Activated CD8-positive, alpha-beta memory T cell treated with anti-CD3 and anti-CD28 coated beads, Interleukin-2, amount 50 U/mL, for 4 hours (primary cell): ENCODE data around the gene S100A8.
"Not testable (repeated sequence)": the region's sequence is repeated elsewhere in the genome, so short reads cannot be mapped to it uniquely, and the experiment has no call there.

Source experiments
- DNase-seq: peaks from one replicate; pipeline ENCODE4 v3.0.0-alpha.2; 2020

The S100A8 gene

DNA sequence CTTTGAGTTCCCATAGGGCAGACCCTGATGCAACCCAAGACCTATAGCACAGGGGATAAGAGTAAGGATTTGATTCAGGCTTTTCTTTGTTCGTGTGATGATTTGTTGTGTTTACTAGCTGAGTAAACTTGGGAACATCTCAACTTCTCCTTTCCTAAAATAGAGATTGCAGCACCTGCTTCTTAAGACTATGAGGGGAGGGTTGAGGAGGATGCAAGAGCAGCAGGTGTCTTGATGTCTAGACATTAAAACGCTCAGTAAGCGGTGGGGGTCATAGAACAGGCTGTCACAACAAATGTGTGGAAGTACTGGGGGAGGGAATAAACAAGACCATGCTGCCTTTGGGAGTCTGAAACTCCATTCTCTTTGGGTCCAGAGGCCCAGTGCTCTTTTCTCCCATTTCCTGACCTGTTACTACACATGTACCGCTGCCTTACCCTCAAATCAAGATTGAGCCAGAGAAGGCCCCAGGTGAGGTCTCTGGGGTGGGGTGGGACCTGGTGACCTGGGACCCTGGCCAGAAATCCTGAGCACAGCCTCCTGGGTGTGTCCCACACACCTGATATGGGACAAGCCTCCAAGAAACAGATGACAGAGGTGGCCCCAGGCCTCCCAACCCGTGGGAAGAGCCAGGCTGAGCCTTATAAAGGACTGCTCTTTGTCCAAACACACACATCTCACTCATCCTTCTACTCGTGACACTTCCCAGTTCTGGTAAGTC is 25.1 kb upstream of the S100A8 start, which contains the start of gene S100A7A:
TSS of gene S100A7A (plus strand) at position 671 of the 721 bp plus-strand sequence. CDS start 1,563 bp downstream, outside the sequence.
- DNase-seq, result no peak

DNA sequence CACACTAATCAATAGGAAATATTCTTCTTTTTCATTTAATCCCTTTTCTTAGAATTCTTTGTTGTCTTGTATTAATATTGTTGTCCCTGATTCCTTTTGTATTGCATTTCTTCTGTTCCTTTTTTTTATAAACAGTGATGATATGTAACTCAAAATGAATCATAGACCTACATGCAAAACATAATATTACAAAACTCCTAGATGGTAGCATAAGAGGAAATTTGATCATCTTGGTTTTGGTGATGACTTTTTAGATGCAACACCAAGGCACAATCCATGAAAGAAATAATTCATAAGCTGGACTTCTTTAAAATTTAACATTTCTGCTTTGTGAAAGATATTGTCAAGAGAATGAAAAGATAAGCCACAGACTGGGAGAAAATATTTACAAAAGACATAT is 23.1 kb upstream of the S100A8 start:
- DNase-seq, result not testable (repeated sequence)

DNA sequence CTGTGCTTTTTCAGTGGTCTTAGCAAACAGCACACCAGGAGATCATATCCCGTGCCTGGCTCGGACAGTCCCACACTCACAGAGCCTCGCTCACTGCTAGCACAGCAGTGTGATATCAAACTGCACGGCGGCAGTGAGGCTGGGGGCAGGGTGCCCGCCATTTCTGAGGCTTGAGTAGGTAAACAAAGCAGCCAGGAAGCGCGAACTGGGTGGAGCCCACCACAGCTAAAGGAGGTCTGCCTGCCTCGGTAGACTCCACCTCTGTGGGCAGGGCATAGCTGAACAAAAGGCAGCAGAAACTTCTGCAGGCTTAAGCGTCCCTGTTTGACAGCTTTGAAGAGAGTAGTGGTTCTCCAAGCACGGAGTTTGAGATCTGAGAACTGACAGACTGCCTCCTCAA is 16.4 kb upstream of the S100A8 start:
- not testable (repeated sequence) for DNase-seq

DNA sequence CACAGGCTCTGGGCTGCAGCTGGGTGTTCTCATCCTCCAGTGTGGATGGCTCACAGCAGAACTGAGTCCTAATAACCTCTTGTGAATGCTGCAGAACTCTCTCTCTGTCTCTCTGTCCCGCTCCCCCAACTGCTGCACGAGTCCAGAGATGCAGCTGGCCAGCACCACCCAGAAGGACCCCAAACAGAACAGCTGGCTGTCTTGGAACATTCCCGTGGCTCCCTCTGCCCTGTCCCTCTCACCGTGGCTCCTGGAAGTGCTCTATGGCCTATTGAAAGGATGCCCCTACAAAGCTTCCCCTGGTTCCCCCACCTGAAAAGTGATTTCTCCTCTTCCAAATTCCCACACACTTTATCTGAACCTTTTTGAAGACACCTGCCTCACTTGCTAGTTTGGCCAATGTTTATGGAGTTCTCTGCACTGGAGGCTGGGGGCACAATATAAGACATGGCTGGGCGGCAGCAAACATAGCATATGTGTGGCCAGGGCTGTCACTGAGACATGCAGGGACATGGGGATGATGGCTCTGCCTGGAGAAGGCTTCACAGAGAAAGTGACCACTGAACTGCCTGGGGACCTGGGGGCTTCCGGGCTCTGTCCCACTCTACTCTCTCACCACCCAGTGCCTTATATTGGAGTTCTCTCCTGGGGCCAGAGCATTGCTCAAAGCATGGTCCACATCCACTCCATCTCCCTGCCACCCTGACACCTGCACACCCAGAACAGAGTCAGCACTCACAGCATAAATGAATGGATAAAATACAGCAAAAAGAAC is 15.1 kb upstream of the S100A8 start:
- DNase-seq, result not testable (repeated sequence)

DNA sequence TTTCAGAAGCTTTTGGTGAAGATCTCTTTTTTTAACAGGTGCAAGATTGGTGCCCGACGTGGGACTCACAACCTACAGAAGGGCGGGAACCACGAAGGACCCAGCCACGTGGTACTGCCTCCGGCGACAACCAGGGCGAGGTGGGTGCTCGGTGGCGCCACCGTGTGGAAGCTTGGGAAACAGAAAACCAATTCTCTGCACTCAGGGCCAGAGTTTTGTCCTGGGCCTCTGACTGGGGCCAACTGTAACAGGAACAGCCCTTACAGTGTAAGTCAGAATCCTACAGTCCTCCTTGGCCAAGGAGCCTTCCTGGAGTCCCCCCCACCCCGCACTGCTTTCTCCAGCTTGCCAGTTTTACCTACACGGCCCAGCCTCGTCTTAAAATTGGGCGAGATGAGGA is 13.9 kb upstream of the S100A8 start:
- peak; percentile 42 for DNase-seq

DNA sequence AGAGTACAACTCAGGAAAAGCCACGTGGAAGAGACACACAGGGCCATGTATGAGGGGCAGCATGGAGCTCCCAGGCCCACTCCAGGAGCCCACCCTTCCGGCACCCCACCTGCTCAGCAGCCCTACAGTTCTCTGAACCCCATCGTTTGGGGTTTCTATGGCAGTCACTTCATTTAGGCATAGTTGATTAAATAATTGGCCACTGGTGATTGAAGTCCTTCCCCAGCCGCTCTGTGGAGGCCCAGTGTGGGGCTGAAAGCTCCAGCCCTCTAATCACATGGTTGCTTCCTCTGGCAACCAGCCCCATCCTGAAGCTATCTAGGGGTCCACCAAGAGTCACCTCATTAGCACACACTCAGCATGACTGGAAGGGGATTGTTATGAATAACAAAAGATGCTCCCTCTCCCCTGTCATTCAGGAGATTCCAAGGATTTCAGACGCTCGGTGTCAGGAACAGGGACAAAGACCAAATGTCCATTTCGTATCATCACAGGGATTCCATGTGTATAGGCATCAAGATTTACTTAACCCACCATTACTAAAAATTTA is 13.3 kb upstream of the S100A8 start:
- no peak for DNase-seq

DNA sequence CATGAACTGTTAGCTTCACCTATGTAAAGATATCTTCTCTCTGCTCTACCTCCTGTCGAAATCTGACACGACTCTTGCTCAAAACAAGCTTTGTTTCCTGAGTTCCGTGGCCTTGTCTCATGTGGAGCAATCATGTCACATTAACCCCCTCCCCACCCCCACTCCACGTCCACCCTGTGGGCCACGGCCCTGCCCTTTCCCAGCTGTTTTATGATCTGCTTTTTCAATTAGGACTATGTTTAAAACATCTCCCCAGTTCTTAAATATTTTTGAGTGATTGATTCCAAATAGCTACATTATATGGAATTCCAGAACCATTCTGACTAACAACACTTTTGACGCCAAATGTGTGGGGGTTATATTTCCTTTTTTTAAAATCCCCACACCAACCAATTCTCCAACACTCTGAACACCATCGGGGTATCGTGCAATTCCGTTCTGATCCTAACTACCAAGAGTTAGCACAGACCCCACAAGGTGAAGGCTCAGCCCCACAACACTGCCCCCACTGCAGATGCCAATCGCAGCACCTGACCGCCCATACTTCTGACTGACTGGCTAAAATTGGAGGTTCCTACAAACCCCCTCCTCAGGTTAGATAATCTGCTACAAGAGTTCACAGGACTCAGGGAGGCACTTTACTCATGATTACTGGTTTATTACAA is 12.7 kb upstream of the S100A8 start:
- no peak for DNase-seq

DNA sequence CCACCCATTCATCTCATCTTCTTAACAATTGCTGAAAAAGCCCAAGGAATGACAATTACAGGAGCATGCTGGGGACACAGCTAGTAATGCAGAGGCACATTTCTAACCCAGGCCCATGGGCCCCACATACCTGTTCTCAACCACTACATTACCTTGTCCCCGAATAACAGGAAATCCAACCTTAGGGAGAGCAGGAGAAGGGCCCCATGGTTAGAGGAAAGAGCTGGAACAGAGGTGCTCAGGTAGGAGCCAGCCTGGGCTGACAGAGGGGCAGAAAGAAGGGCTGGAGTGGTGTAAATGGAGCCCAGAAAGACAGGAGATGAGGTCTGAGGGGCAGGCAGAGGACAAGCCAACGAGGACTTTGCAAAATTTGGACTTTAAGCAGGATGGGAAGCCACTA is 11.4 kb upstream of the S100A8 start:
- DNase-seq, result no peak

DNA sequence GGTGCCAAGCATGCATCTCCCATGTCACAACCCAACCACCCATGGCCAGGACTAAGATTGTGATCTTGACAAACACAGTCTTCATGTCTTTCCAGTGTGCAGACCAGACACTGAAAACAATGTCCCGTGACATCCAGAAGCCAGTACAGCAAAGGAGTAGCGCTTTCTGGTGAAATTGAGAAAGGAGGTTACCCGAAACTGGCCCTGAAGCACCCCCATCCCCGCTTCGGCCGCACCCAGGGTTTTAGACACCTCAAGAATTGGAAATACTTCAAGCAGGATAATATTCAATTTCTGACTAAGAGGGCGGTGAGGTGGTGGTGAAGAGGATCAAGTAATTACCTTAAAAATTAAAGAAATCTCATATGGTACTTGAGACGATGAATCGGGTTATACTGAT is 10.6 kb upstream of the S100A8 start:
- no peak for DNase-seq

DNA sequence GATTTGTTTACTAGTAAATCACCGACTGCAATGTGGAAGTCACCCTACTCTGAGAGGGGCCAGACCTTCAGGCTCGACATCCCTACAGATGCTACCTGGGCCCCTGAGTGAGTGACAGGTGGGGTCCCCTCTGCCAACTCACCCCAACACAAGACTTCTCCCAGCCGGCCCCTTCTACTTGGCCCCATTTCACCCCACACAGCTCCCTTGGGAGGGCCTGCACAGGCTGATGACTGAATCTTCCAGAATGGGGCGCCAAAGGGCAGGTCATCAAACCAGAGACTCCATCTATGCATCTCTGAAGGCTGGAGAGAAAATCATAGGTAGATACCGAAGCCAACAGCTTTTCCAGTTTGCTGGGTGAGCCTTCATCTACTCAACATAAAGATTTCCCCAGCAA is 9.4 kb upstream of the S100A8 start:
- no peak for DNase-seq

DNA sequence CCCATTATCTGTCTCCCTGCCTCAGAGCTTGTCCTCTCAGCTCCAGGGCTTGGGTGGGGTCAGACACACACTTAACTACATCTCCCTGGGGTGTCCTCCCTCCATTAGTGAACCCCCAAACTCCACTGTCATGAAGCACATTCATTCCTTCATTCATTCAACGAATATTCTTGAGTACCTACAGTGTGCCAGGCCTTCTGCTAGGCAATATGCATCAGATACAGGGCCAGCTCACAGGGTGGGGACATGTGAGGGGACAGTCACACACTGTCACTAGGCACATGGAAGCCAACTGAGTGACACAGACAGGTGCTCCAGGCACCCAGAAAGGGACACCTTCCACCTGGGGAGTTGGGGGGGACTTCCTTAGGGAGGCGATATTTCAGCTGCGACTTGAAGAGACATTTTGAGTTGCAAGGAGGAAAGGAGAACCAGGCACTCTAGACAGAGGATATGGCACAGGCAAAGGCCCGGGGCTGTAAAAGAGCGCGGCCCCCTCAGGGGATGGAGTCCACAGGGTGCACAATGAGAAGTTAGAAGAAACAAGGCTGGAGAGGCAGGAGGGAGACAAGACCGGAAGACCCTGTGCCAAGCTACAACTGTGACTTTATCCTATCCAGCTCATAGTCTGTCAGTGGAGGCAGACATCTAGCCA is 8.7 kb upstream of the S100A8 start:
- no peak for DNase-seq

DNA sequence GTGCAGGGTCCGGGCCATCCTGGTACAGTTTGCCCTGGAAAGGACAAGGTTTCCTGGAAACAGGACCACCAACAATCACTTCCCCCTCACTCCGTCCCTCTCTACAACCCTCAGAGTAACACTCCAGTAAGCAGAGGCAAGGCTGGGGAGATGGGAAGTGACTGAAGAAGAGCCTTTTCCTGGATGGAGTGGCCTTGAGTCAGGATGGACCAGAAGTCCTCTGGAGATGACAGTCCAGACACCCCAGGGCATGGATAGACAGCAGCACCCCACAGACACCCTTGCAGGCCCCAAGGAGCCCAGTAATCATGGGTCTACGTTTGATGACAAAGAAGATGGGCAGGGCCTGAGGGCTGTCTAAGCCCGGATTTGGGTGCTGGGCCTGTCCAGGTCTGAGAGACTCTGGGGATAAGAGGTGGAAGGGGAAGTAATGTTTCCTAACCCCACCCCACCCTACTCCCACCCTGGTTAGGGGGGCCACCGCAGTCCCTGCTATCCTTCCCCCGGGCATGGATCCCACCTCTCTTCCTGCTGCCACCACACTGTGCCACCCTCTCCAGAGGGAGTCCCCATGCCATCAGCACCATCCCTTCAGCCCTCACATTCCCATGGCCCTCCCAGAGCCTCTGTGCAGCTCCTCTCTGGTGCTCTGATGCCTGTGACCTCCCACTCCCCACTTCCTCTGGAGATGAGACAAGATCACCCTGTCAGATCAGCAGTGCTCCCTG is 7.2 kb upstream of the S100A8 start:
- no peak for DNase-seq

DNA sequence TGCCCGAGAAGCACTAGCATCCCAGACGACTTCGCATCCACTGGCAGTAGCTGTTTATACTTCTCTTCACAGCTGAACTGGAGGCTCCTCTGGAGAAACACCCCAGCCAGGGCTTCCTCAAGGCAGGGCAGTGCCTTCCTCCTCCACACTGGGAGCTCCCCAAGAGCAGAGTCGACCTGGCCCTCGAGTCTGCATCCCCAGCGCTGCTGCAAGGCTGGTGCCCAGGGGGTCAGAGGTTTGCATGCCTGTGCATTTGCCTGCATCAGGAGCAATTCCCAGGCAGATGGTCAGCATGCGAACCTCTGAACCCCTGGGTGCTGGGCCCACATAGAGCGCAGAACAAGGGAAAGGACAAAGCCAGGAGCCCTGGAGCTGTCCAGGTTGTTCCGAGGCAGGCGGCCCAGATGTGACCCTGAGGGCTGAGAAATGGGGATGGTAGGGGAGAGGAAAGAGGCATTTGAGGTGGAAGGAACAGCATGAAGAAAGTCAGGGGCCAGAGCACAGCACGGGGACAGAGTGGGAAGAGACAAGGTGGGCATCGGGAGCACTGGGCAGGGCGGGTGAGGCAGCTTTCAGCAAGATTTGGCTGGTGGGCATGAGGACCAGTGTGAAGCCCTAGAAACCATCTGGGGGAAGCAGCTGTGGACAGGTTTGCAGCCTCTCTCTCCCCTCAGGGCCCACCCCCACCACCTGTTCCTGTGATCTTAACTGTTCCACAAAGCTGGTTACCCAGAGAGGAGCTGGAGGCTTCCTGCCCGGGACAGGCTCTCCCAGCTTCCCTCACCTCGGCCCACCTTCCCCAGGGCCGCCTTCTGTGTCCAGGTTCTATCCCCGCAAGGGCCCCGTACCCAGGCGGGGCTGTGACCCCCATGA is 6.4 kb upstream of the S100A8 start:
- no peak for DNase-seq

DNA sequence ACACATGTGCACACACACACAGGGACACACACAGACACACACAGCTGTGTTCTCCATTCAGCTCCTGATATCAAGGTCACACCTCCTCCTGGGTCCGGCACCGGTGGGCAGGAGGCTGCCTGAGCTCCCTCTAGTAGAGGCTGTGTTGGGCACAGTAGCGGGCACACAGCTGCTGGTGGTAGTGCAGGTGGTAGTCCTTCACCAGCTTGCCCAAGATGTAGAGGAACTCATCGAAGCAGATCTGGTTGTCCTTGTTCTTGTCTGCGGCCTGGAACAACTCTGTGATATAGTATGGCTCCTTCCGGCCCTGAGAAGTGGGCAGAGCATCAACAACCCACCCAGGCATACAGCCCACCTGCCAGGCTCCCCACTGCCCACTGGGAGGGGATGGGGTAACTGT is 5.6 kb upstream of the S100A8 start:
- no peak for DNase-seq

DNA sequence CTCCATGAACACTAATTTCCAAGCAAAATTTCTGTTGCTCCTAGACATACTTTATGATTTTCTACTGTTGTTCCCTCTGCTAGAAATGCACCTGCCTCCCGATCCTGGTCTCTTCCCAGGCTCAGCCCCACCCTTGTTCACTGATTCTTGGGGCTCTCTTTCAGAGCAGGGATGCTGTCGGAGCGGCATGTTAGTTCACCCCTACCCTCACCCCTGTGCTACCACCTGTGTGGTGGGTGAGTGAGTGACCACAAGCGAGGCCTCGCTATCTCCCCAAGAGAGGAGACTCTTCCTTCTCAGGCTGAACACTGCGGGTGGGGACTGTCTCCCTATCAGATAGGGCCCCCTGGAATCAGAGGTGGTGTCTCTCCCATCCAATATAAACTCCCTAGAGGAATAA is 4.9 kb upstream of the S100A8 start:
- no peak for DNase-seq

DNA sequence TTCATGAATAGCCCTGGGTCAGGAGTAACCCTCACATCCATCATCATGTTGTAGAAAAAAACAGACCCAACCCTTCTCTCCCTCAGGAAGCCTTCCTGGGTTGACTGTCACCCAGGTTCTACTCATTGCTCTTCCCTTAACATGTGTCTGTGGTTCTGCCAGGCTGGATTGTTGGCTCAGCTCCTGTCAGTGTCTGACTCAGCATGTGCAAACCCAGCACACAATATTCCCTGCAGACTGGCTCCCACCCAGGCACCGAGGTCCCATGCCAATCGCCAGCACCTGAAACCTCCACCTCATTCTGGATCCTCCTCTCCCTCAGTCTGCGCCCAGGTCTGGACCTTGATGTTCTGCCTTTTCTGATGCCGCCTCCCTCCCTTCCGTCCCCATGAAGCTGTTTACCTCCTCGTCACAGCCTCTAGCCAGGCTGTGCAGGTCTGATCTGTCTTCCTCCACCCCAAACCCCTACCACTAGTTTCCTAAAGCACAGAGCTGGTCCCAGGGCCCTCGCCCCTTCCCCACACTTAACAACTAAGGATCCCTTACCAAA is 4.3 kb upstream of the S100A8 start:
- DNase-seq, result no peak

DNA sequence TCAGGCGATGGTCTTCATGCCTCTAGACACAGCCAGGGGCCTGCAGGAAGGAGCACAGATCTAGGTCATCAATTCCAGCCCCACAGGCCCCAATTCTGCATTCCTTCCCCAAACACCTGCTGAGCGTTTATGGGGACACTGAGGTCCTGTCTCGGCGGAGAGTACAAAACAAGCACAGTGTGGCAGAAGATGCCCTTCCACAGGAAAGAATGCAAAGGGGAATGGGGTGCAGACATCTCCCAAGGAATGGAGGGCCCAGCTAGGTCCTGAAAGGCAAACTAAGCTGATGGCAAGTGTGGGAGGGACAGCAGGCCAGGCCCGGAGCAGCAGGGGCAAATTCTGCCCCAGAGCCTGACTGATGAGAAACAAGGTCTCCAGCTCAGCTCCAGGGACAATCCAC is 3.5 kb upstream of the S100A8 start:
- no peak for DNase-seq

DNA sequence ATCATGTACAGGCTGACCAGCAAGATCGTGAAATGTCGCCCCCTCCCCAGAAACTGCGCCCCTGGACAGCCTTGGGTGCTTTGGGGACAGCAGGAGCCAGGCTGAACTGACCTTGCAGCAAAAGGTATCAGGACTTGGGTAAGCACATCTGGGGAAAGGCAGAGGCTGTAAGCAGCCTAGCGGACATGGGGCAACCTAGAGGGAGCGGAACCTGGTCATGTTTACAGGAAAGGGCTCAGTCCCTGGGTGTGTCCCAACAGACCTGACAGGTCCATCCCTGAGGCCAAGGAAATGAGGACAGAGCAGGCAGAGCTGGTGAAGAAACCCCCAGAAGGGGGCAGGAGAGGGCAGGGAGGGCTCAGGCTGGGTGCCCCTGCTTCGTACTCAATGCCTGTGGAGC is 3.1 kb upstream of the S100A8 start:
- no peak for DNase-seq

DNA sequence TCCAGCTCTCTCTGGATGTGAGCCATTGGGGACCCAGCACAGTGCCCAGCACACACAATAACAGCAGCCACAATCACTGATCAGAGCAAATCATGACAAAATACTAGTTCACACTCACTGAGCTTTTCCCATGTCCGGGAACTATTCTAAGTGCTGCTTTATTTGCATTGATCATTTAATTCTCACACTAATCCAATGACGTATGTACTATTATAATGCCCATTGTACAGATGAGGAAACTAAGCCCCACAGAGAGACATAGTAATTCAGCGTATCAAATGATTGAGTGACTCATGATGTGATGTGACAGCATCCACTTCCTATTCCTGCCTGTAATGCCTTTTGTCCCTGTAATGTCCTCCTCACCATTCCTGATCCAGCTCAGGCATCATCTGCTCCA is 1.9 kb upstream of the S100A8 start:
- no peak for DNase-seq

DNA sequence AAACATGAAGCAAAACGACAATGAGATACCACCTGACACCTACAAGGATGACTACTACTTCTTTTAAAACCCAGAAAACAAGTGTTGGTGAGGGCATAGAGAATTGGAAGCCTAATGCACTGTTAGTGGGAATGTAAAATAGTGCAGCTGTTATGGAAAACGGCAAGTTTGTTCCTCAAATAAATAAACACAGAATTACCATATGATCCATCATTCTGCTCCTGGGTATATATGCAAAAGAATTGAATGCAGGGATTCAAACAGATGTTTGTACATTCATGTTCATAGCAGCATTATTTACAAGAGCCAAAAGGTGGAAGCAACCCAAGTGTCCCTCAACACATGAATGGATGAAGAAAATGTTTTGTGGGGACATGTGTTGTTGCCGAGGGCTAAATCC is 1.4 kb upstream of the S100A8 start:
- no peak for DNase-seq
